ENCODE results near the gene SSBP4. TPM values are rescaled to one million over a fixed set of nuclear protein-coding genes. Genes with fewer than 3 reads are reported as not detected.

The SSBP4 gene
- total and polyA plus RNA-seq, 9 of the 15 experiments (the other 6 are each of a cell fraction or from before 2014, with no cell fraction given), result 1.1 to 189 (median 39.0) TPM

DNA sequence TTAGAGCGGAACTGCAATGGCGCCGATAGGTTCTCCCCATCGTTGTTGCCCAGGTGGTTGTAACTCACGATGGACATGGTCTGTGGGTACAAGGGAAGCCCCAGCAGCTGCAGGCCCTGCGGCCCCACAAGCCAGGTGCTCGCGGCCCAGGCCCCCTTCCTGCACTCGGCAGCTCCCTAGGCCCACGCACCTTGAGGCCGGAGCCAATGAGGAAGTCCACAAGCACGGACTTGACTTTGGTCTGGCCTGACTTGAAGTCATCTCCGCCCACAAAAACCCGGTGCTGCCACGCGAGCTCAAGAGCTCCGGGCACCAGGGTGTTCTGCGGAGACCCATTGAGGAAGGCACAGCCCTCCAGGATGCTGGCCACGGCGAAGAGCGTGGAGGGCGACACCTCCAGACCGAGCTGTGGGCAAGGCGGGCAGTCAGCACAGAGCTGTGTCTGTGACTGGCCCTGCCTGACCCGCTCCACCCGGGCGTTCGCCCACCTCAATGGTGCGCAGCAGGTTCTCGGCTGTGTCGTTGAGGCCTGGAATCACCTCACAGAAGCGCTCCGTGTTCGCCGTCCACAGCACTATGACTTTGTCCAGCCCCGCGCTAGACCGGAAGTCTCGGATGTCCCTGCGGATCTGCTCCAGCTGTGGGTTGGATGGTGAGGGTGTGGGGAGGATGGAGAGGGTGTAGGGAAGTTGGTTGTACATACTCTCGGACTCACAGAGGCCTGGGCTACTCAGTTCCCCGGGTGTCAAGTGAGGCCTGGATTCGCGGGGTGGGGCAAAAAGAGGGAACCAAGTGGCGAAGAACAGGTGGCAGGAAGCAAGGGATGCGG, 16.9 kb downstream of the SSBP4 start (continued):
- TF ChIP-seq GABPB2 (CRISPR knock-in tag; conservative IDR thresholded peaks at IDR 0.05) (no peak), TARDBP (IDR thresholded peaks at IDR 0.05) (no peak), ZNF134 (CRISPR knock-in tag; conservative IDR thresholded peaks at IDR 0.05) (no peak), ZNF77 (CRISPR knock-in tag; IDR thresholded peaks at IDR 0.05) (no peak)
- TF ChIP-seq, protein P1, sequence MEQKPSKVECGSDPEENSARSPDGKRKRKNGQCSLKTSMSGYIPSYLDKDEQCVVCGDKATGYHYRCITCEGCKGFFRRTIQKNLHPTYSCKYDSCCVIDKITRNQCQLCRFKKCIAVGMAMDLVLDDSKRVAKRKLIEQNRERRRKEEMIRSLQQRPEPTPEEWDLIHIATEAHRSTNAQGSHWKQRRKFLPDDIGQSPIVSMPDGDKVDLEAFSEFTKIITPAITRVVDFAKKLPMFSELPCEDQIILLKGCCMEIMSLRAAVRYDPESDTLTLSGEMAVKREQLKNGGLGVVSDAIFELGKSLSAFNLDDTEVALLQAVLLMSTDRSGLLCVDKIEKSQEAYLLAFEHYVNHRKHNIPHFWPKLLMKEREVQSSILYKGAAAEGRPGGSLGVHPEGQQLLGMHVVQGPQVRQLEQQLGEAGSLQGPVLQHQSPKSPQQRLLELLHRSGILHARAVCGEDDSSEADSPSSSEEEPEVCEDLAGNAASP (IDR thresholded peaks at IDR 0.05), result no peak
- TF ChIP-seq, protein P2, sequence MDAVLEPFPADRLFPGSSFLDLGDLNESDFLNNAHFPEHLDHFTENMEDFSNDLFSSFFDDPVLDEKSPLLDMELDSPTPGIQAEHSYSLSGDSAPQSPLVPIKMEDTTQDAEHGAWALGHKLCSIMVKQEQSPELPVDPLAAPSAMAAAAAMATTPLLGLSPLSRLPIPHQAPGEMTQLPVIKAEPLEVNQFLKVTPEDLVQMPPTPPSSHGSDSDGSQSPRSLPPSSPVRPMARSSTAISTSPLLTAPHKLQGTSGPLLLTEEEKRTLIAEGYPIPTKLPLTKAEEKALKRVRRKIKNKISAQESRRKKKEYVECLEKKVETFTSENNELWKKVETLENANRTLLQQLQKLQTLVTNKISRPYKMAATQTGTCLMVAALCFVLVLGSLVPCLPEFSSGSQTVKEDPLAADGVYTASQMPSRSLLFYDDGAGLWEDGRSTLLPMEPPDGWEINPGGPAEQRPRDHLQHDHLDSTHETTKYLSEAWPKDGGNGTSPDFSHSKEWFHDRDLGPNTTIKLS (IDR thresholded peaks at IDR 0.05; ENCODE audit: borderline replicate concordance, low read depth), result no peak
- TF ChIP-seq, protein P3, sequence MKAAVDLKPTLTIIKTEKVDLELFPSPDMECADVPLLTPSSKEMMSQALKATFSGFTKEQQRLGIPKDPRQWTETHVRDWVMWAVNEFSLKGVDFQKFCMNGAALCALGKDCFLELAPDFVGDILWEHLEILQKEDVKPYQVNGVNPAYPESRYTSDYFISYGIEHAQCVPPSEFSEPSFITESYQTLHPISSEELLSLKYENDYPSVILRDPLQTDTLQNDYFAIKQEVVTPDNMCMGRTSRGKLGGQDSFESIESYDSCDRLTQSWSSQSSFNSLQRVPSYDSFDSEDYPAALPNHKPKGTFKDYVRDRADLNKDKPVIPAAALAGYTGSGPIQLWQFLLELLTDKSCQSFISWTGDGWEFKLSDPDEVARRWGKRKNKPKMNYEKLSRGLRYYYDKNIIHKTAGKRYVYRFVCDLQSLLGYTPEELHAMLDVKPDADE (conservative IDR thresholded peaks at IDR 0.05; ENCODE audit: control insufficient read depth, low read depth, low read length), result 0 out of 2 replicates have a peak, but pooled peaks have one; percentile 11
- TF ChIP-seq, protein P4, sequence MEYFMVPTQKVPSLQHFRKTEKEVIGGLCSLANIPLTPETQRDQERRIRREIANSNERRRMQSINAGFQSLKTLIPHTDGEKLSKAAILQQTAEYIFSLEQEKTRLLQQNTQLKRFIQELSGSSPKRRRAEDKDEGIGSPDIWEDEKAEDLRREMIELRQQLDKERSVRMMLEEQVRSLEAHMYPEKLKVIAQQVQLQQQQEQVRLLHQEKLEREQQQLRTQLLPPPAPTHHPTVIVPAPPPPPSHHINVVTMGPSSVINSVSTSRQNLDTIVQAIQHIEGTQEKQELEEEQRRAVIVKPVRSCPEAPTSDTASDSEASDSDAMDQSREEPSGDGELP (CRISPR knock-in tag; IDR thresholded peaks at IDR 0.05; ENCODE audit: borderline replicate concordance), result 0 out of 2 replicates have a peak, but pooled peaks have one; percentile 5

Data from K562 (cell line).